K562 (cell line): Measurements from ENCODE around the gene TSHB.

Source experiments
- CC2D1A ChIP-seq: fragments of 450-650 bp; IDR thresholded peaks from 2 replicates; pipeline ENCODE4 v1.6.1; 2017; ENCODE audit warnings: mild to moderate bottlenecking
- CREBBP ChIP-seq: IDR thresholded peaks from one replicate; pipeline ENCODE4 v1.6.1; 2012; ENCODE audit warnings: low read depth, mild to moderate bottlenecking, control low read depth, inconsistent platforms, low read length
- SMARCA5 ChIP-seq: fragments of 450-650 bp; IDR thresholded peaks from 2 replicates; pipeline ENCODE4 v1.6.1; 2016
- TF ChIP-seq, protein P1 (sequence below): sonication (generic); formaldehyde crosslinking; IDR thresholded peaks from 2 replicates; pipeline ENCODE4 v1.9.0; 2022; ENCODE audit warnings: mild to moderate bottlenecking, missing genetic modification reagents

- TF ChIP-seq CC2D1A, result no peak
- TF ChIP-seq, protein P1, sequence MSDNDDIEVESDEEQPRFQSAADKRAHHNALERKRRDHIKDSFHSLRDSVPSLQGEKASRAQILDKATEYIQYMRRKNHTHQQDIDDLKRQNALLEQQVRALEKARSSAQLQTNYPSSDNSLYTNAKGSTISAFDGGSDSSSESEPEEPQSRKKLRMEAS (CRISPR knock-in tag), result no peak
- TF ChIP-seq SMARCA5, result no peak
- TF ChIP-seq CREBBP, result no peak
These were observed 35.4 kb downstream of the TSHB start for GRCh38 chr1:115065021-115065420.
